HG03457 (cell line): ENCODE measurements around the gene SRMS.

Experiments
- ATAC-seq: cut with Tn5 transposase; IDR thresholded peaks from one replicate; pipeline ENCODE4 v1.9.1; 2021; ENCODE audit warnings: moderate number of reproducible peaks; ENCODE audit not compliant: unreplicated experiment

SRMS gene

GRCh38 chr20:63547725-63548480 lies at the start of gene SRMS:
Gene SRMS, minus strand, starts transcription at chr20:63547749. Its CDS starts 286 bp downstream, at chr20:63547463.
- ATAC-seq: no peak

- no peak for ATAC-seq
Measured at GRCh38 chr20:63596423-63596822, 48.9 kb upstream of the SRMS start.

GRCh38 chr20:63595416-63596127 lies 48.0 kb upstream of the SRMS start:
- ATAC-seq: no peak

GRCh38 chr20:63594043-63594561 lies 46.6 kb upstream of the SRMS start:
- no peak for ATAC-seq

GRCh38 chr20:63592661-63593060 lies 45.1 kb upstream of the SRMS start:
- no peak for ATAC-seq

- no peak for ATAC-seq
Measured at GRCh38 chr20:63591786-63592355, 44.3 kb upstream of the SRMS start.

GRCh38 chr20:63591147-63591533 lies 43.6 kb upstream of the SRMS start:
- ATAC-seq: no peak

GRCh38 chr20:63590218-63591146 lies 42.9 kb upstream of the SRMS start:
- no peak for ATAC-seq

- ATAC-seq: no peak
Measured at GRCh38 chr20:63589261-63590217, 42.0 kb upstream of the SRMS start.

- no peak for ATAC-seq
Measured at GRCh38 chr20:63588641-63589041, 41.1 kb upstream of the SRMS start.

GRCh38 chr20:63587776-63588591 lies 40.4 kb upstream of the SRMS start:
- no peak for ATAC-seq

- ATAC-seq: no peak
Measured at GRCh38 chr20:63587256-63587655, 39.7 kb upstream of the SRMS start.

- no peak for ATAC-seq
Measured at GRCh38 chr20:63586797-63587196, 39.2 kb upstream of the SRMS start.

- no peak for ATAC-seq
Measured at GRCh38 chr20:63585616-63586565, 38.3 kb upstream of the SRMS start.

- no peak for ATAC-seq
Measured at GRCh38 chr20:63582382-63583063, 35.0 kb upstream of the SRMS start.

- ATAC-seq: no peak
Measured at GRCh38 chr20:63580796-63581461, 33.4 kb upstream of the SRMS start.
